ENCODE data around the gene NSFL1C.

NSFL1C gene

GRCh38 chr20:1473246-1474220 lies 6.9 kb upstream of the NSFL1C start:
- no peak overlapping the region for H3K27ac Mint-ChIP-seq
- H3K27me3 Mint-ChIP-seq = peaks cover 10% of the 10 kb centered on the region
- no peaks in the 10 kb centered on the region for H3K36me3 Mint-ChIP-seq (ENCODE audit: low read depth)
- no peak overlapping the region for H3K4me3 Mint-ChIP-seq
- no peaks in the 10 kb centered on the region for H3K4me1 Mint-ChIP-seq (ENCODE audit: low read depth)
- no peaks in the 10 kb centered on the region for H3K9me3 Mint-ChIP-seq

GRCh38 chr20:1472556-1473245 lies 6.1 kb upstream of the NSFL1C start:
- peaks cover 14% of the 10 kb centered on the region for H3K27me3 Mint-ChIP-seq

GRCh38 chr20:1471242-1471641 lies 4.6 kb upstream of the NSFL1C start:
- no peak overlapping the region for H3K27ac Mint-ChIP-seq
- peaks cover 17% of the 10 kb centered on the region for H3K27me3 Mint-ChIP-seq

More at GRCh38 chr20:1472556-1473245, 6.1 kb upstream of the NSFL1C start:
- Mint-ChIP-seq H3K36me3 (ENCODE audit: low read depth) (no peaks in the 10 kb centered on the region), H3K27ac (no peak overlapping the region), H3K4me1 (ENCODE audit: low read depth) (peaks cover 5% of the 10 kb centered on the region), H3K4me3 (no peak overlapping the region), H3K9me3 (no peaks in the 10 kb centered on the region)

GRCh38 chr20:1469925-1470571 lies 3.4 kb upstream of the NSFL1C start:
- Mint-ChIP-seq H3K4me3 (no peak overlapping the region), H3K4me1 (ENCODE audit: low read depth) (peaks cover 24% of the 10 kb centered on the region), H3K36me3 (ENCODE audit: low read depth) (no peaks in the 10 kb centered on the region), H3K27me3 (peaks cover 17% of the 10 kb centered on the region), H3K27ac (no peak overlapping the region), H3K9me3 (no peaks in the 10 kb centered on the region)

More at GRCh38 chr20:1471242-1471641, 4.6 kb upstream of the NSFL1C start:
- Mint-ChIP-seq H3K4me3 (no peak overlapping the region), H3K4me1 (ENCODE audit: low read depth) (peaks cover 13% of the 10 kb centered on the region), H3K36me3 (ENCODE audit: low read depth) (no peaks in the 10 kb centered on the region), H3K9me3 (no peaks in the 10 kb centered on the region)

GRCh38 chr20:1469306-1469905 lies 2.8 kb upstream of the NSFL1C start:
- H3K4me3 Mint-ChIP-seq = no peak overlapping the region
- peaks cover 17% of the 10 kb centered on the region for H3K27me3 Mint-ChIP-seq
- peaks cover 30% of the 10 kb centered on the region for H3K4me1 Mint-ChIP-seq (ENCODE audit: low read depth)
- no peak overlapping the region for H3K27ac Mint-ChIP-seq
- H3K9me3 Mint-ChIP-seq = no peaks in the 10 kb centered on the region
- H3K36me3 Mint-ChIP-seq (ENCODE audit: low read depth) = no peaks in the 10 kb centered on the region

- Mint-ChIP-seq H3K9me3 (no peaks in the 10 kb centered on the region), H3K27ac (no peak overlapping the region), H3K36me3 (ENCODE audit: low read depth) (peaks cover 7% of the 10 kb centered on the region), H3K27me3 (peaks cover 17% of the 10 kb centered on the region), H3K4me1 (ENCODE audit: low read depth) (peaks cover 42% of the 10 kb centered on the region), H3K4me3 (no peak overlapping the region)
Measured at GRCh38 chr20:1468117-1468624, 1.5 kb upstream of the NSFL1C start.

GRCh38 chr20:1467355-1468116 lies 887 bp upstream of the NSFL1C start:
- peak overlapping the region; percentile 89 for H3K4me3 Mint-ChIP-seq
- H3K27me3 Mint-ChIP-seq = peaks cover 17% of the 10 kb centered on the region
- peaks cover 46% of the 10 kb centered on the region for H3K4me1 Mint-ChIP-seq (ENCODE audit: low read depth)
- H3K36me3 Mint-ChIP-seq (ENCODE audit: low read depth) = peaks cover 11% of the 10 kb centered on the region
- no peak overlapping the region for H3K27ac Mint-ChIP-seq
- H3K9me3 Mint-ChIP-seq = no peaks in the 10 kb centered on the region

- Mint-ChIP-seq H3K4me3 (peak overlapping the region; percentile 89), H3K9me3 (no peaks in the 10 kb centered on the region), H3K27me3 (peaks cover 17% of the 10 kb centered on the region), H3K36me3 (ENCODE audit: low read depth) (peaks cover 11% of the 10 kb centered on the region), H3K27ac (no peak overlapping the region), H3K4me1 (ENCODE audit: low read depth) (peaks cover 46% of the 10 kb centered on the region)
Measured at GRCh38 chr20:1467082-1467354, 369 bp upstream of the NSFL1C start.

GRCh38 chr20:1465470-1466210 lies 1.0 kb downstream of the NSFL1C start:
- Mint-ChIP-seq H3K4me1 (ENCODE audit: low read depth) (peaks cover 46% of the 10 kb centered on the region), H3K36me3 (ENCODE audit: low read depth) (peaks cover 21% of the 10 kb centered on the region), H3K9me3 (no peaks in the 10 kb centered on the region), H3K27ac (peak overlapping the region; percentile 83), H3K4me3 (peak overlapping the region; percentile 89), H3K27me3 (peaks cover 17% of the 10 kb centered on the region)

- Mint-ChIP-seq H3K4me3 (no peak overlapping the region), H3K27me3 (peaks cover 17% of the 10 kb centered on the region), H3K27ac (no peak overlapping the region), H3K4me1 (ENCODE audit: low read depth) (peaks cover 46% of the 10 kb centered on the region), H3K9me3 (no peaks in the 10 kb centered on the region), H3K36me3 (ENCODE audit: low read depth) (peaks cover 34% of the 10 kb centered on the region)
Measured at GRCh38 chr20:1463971-1464570, 2.6 kb downstream of the NSFL1C start.

- peaks cover 5% of the 10 kb centered on the region for H3K27me3 Mint-ChIP-seq
- no peak overlapping the region for H3K27ac Mint-ChIP-seq
- H3K4me1 Mint-ChIP-seq (ENCODE audit: low read depth) = peaks cover 42% of the 10 kb centered on the region
- peaks cover 43% of the 10 kb centered on the region for H3K36me3 Mint-ChIP-seq (ENCODE audit: low read depth)
- H3K4me3 Mint-ChIP-seq = no peak overlapping the region
- no peaks in the 10 kb centered on the region for H3K9me3 Mint-ChIP-seq
Measured at GRCh38 chr20:1462834-1463233, 3.8 kb downstream of the NSFL1C start.

- Mint-ChIP-seq H3K27ac (no peak overlapping the region), H3K9me3 (no peaks in the 10 kb centered on the region), H3K27me3 (no peaks in the 10 kb centered on the region), H3K4me3 (no peak overlapping the region), H3K36me3 (ENCODE audit: low read depth) (peaks cover 49% of the 10 kb centered on the region), H3K4me1 (ENCODE audit: low read depth) (peaks cover 34% of the 10 kb centered on the region)
Measured at GRCh38 chr20:1462001-1462400, 4.6 kb downstream of the NSFL1C start.

- H3K27me3 Mint-ChIP-seq = no peaks in the 10 kb centered on the region
- peaks cover 25% of the 10 kb centered on the region for H3K4me1 Mint-ChIP-seq (ENCODE audit: low read depth)
- H3K4me3 Mint-ChIP-seq = no peak overlapping the region
- H3K36me3 Mint-ChIP-seq (ENCODE audit: low read depth) = peaks cover 53% of the 10 kb centered on the region
- no peaks in the 10 kb centered on the region for H3K9me3 Mint-ChIP-seq
- no peak overlapping the region for H3K27ac Mint-ChIP-seq
Measured at GRCh38 chr20:1460275-1460674, 6.4 kb downstream of the NSFL1C start.

All from stimulated activated naive CD8-positive, alpha-beta T cell treated with anti-CD3 and anti-CD28 coated beads, Interleukin-15, Interleukin-2, amounts not matched to agents 100 ng/mL and 50 ng/mL, for 24 hours (primary cell).